Epidermal melanocyte (primary cell): ENCODE measurements around the gene IGF2BP2.
"Not testable (repeated sequence)": the region's sequence is repeated elsewhere in the genome, so short reads cannot be mapped to it uniquely, and the experiment has no call there.

Source experiments
- DNase-seq: peaks from one replicate; pipeline ENCODE4 v3.0.0; 2011; ENCODE audit warnings: low spot score; ENCODE audit not compliant: insufficient read length

IGF2BP2 gene

DNA sequence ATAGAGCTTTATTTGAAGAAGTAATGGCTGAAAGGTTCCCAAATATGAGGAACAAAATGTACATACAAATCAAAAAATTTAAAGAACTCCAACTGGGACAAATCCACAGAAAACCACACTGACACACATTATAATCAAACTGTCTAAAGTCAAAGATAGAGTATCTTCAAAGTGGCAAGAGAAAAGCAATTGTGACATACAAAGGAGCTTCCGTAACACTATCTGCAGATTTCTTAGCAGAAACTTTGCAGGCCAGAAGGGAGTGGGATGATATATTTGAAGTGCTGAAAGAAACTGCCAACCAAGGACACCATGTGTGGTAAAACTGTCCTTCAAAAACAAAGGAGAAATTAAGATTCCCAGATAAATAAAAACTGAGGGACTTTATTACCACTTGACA is 146.8 kb downstream of the IGF2BP2 start:
- DNase-seq: no peak

DNA sequence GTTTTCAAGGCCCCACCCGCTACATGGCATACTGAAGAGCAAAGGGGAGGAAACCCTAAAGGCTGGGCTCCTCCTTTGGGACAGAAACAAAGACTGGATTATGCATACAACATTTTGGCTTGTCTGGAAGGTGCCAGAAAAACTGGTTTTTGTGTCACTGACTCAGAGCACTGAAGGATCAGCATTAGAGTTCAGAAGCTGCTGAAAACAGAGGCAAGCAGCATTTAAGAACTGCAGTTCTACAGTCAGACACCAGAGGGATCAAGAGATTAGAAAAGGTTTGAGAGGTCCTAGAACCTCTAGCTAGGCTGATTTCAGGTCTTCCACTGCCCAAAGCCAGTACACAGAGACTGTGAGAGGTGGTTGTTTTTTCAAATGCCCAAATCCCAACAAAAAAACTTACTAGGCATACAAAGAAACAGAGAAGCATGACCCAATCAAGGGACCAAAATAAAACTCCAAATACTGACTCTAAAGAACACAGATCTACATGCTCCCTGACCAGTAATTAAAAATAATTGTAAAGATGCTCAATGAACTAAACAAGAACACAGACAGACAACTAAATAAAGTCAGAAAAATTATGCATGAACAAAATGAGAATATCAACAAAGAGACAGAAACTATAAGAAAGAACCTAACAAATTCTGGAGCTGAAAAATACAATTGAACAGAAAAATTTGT is 147.6 kb downstream of the IGF2BP2 start:
- DNase-seq: peak; percentile 61

DNA sequence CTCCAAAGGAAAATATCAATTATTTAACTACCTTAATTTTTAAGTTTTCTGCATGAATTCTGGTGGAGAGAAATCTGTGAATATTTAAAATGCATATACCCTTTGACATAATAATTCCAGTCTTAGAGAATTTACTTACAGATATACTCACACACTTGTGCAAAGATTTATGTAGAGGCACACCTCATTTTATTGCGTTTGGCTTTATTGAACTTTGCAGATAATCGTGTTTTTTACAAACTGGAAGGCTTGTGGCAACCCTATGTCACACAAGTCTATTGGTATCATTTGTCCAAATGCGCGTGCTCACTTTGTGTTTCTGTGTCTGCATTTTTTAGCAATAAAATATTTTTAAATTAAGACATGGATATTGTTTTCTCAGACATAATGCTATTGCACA is 157.3 kb downstream of the IGF2BP2 start:
- no peak for DNase-seq

DNA sequence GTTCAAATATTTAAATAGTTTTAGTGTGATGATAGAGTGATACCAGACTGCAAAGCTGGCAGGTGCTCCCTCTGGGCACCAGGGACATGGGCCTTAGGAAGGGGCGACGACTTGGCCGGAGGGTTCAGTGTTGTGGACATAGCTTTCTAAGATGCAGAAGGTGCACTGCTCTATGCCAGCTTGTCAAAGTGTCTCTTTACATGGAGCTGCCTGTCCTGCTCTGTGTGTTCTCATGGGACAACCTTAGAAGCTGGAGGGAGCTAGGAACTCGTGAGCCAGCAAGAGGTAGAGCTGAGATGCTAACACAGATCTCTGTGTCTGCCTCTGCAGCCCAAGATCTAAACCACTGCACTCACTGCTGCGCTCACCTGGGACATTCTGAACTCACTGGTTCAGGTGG is 160.9 kb downstream of the IGF2BP2 start:
- DNase-seq: no peak

DNA sequence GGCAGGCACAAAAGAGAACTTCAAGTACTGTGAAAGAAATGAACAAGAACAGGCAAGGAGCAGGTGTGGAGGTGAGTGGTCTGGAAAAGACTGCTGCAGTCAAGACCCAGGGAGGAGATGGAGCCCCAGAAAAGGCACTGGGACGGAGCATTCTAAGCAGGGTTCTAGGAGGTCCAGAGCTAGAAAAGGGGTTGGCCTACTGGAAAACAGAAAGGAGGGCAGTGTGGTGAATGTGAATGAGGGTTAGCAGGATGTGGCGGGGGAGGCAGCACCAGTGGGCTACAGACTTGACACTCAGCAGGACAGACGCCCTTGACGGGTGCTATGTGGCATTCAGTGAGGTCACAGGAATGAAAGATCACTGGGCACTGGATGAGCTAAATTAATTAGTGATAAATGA is 163.1 kb downstream of the IGF2BP2 start:
- DNase-seq: no peak

DNA sequence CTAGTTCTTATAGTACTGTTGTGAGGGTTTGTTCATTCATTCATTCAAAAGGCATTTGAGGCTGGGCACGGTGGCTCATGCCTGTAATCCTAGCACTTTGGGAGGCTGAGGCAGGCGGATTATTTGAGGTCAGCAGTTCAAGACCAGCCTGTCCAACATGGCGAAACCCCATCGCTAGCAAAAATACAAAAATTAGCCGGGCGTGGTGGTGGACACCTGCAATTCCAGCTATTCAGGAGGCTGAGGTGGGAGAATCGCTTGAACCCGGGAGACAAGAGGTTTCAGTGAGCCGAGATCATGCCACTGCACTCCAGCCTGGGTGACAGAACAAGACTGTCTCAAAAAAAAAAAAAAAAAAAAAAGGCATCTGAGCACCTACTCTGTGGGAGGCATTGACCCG is 163.5 kb downstream of the IGF2BP2 start:
- not testable (repeated sequence) for DNase-seq

DNA sequence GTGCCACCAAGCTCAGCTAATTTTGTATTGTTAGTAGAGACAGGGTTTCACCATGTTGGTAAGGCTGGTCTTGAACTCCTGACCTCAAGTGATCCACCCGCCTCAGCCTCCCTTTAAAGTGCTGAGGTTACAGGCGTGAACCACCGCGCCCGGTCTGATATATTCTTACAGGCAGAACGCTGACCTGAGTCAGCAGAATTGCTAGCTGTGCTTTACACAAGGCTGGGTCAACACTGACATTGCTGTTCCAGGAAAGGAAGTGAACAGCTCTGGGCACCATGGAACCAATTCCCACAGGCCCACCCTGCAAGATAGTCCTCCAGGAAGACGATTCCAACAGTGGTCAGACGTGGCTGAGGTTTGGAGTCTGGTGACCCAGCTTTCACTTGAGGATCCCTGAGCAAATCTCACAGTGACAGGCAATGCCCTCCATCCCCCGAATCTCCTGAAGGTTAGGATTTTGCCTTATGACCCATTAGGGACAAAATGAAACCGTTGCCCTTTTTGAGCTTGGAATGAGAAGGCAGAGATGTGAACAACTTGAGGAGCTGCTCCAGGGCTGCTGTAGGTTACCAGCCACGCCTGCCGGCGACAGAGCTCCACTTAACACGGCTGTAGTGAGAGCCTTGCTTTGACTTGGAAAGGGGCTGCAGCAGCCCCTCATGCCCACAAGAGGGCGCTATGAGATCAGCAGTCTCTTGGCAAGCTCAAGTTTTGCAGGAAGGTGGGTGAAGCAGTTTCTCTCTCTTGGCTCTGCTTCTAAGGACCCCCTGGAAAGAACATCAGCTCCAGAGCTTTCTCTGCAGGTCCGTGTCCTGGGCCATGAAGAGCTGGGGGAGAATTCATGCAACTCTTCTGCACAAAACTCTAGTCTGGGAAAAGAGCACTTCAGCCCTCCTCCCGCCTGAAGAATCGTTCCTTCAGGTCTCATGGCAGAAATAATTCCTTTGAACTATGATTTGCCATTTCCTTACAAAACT is 164.6 kb downstream of the IGF2BP2 start:
- peak; percentile 61 for DNase-seq

DNA sequence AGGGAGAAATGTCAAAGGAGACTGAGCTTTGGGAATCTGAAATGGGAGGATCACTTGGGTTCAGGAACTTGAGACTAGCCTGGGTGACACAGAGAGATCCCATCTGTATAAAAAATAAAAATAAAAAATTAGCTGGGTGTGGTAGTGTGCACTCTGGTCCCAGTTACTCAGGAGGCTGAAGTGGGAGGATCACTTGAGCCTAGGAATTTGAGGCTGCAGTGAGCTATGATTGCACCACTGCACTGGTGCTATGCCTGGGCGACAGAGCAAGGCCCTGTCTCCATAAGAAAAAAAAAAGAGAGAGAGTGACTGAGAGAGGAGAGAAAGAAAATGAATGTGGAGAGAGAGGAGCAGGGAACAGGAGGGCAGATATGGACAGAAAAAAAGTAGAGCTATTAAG is 165.9 kb downstream of the IGF2BP2 start:
- DNase-seq: no peak

DNA sequence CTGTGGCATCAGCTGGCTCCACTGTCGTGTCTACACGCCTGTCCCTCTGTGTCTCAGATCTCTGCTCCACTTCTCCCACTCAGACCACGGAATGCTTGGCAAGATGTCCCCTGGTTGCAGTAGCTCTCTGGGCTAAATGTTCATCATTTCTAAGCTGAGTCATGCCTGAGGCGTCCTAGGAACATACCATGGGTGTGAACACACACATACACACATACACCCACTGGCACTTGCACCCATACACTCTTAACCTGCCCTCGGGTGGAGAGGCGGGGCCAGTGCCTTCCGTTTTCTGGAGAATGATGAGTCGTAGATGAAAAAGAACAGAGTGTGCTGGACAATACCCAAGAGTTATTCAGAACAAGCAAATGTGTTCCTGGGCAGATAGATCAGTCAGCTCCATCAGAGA is 166.3 kb downstream of the IGF2BP2 start:
- peak; percentile 61 for DNase-seq

DNA sequence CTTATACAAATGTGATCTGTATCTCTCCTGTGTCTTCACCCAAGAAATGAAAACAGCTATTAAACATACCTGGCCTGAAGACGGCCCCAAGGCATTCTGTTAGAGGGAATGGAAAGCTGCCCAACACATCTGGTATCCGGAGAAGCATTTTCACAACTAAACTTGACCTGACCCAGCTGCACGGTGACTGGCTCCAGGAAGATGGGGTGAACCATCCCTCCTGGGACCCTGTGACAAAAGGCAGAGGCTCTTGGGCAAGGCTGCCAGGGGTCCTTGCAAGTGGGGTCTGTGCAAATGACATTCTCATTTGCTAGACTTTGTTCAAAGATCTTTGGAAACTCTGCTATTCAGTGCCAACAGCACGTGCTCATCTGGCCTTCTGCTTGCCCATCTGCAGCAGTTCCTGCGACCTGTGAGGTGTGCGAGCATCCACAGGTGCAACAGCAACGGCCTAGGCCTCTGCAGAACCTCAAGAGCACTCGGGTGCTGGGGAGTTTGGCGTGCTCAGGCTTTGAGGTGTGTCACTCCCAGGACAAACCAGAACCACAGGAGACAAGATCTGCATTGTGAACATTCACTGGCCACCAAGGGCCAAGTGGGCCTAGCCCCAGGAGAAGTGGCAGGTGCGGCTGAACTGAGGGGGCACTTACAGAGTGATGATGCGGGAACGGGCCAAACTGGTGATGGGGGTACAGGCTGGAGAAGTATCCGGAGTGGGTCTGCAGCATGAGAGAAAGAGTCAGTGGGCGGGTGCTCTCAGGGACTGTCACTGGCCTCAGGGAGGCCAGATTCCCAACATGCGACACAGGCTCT is 166.9 kb downstream of the IGF2BP2 start:
- DNase-seq: no peak

DNA sequence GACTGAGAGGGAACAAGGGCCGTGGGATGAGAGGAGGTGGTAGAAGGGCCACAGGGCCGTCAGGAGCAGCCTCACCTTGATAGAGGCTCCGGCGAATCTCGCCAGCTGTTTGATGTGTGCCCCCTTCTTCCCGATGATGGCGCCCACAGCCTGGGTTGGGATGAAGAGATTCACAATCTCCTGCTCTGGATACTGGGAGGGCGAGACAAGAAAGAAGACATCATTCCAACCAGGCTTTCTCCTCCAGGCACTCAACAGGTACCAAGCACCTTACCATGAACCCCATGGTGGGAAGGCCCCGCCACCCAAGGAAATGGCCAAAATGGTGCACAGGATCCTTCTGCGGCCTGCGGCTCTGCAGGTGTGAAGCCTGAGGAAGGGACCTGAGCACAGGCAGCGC is 167.6 kb downstream of the IGF2BP2 start:
- no peak for DNase-seq

DNA sequence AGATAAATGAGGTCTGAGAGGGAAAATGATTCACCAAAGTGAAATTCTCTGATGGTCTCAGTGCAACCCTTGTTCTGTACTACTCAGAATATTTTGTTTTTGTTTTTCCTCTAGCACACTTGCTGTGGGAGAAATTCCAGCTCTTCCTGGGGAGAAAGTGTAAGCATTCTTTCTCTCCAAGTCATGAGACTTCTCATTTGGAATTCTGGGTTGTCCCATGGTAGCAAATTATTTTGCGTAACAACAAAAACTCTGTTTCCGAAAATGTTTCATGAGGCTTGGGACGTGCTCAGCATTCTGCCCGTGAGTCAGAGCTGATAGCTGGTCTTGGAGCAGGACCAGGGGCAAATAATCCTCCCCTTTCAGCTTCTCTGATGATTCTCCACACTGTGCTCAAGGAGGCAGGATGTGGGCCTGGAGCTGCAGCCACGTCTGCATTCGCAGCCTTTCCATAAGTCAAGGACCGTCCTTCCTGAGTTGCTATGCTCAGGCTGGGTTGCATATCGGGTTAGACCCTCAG is 168.5 kb downstream of the IGF2BP2 start:
- peak; percentile 88 for DNase-seq

DNA sequence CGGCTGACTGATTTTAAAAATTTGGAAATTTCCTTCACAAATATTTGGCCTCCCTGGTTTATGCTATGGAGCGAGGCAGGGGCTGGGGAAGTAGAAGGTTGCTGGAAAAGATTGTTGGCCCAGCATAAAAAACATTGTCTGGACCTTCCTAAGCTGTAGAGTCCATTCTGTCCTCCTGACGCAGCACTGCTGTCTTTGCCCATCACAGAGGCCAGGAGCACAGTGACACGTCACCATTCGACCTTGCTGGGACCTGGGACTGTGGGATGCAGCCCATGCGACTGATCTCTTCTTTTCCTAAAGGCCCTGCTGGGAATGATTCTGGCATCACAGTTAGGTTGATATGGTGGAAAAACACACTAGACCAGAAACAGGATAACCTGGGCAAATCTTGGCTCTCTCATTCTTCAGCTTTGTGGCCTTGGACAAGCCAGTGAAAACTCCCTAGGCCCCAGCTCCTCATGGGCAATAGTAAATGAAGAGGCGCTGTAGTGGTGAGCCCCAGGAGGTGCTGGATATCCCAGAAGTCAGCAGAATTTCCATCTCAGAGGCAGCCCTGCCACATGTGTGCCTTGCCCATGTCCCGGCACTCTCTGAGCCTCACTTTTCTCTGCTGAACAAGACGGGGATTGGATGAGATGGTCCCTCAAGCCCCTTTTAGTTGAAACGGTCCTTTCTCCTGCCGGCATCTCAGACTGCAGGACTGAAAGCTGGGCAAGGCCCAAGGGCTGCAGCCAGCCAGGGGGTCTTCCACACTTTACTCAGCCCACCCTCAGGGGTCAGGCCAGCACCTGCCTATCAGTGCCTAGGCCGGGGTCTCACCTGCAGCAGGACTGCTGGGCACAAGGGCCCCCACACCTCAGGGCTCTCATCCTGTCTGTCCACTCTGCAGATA is 169.2 kb downstream of the IGF2BP2 start:
- DNase-seq: no peak

DNA sequence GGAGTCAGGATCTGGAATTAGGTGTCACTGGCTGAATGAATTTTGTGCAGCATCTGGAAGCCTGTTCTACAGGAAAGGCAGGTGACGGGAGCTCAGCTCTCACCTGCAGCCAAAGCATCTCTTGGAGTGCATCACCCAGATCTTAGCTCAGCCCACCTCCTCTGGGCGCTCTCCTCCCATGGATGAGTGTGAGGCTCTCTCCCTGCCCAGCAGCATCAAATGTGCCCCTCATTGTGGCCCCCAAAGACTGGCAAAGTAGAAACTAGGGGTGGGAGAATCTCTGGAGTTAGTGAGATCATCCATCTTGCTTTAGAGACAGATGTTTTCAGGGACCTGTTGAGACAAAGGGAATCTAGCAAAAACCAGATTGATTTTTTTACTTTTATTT is 170.1 kb downstream of the IGF2BP2 start:
- no peak for DNase-seq

DNA sequence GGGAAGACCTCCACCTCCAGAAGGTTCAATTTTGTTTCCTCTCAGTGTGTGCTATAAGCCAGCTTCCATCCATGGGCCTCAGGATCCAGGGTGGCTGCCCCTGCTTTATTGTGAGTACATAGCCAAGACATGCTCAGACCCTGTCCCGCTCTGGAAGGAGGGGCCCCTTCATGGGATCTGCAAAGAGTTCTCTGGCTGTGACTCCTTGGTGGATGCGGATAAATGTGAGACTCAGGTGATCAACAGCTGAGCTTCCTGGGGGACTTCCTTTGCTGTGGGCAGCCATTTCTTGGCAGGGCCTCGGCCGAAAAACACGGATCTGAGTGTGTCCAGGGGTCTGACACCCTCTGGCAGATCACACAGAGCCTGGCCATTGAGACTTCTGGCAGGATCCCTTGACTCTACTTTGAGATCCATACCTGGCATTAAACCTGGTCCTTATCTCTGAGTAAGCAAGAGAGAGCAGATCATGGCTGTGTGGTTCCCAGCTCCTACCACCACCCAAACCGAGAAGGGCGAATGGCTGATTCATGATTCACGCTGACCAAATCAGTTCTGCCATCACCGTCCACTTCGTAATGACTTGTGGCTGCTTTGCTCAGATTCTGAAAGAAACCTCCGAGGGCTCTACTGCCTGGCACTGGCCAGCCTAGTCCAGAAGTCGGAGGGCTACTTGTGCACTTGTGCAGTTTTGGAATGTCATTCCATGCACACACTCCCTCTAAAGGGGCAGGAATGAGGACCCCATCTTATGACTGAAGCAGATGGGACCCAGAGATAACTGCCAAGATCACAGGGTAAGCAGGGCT is 170.7 kb downstream of the IGF2BP2 start:
- DNase-seq: no peak

DNA sequence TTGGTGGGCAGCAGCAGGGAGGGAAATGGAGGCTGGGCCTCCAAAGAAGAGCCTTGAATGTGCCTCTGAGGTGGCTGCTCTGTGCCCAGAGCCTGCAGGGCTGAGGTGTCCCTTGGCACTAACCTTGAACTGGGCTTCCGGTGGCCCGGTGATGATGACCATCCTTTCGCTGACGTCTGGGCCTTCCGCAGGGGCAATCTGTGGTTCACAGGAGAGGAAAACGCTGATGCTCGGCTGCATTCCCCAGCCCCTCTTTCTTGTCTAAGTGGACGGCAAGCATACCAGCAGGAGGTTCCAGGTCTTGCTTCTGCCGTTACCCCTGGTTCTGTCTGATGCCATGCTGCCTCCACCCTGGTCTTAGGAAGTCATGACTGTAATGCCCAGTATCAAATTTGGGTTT is 172.9 kb downstream of the IGF2BP2 start:
- no peak for DNase-seq

DNA sequence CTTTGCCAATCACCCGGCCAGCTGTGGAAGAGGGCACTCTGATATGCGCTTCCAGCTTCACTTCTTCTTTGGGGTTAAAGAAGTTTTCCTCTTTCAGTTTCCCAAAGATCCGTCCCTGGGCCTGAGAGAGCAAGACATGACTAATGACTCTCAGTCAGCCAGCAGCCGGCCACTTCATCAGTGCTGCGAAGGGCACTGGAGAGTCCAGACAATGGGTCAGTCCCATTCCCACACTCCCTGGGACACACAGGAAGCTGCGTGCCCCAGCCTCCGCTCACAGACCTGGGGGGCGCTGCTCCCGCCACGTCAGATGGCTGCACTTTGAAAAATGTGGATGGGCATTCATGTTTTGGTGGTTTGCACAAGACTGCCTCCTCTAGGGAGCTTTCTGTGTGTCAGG is 175.4 kb downstream of the IGF2BP2 start:
- no peak for DNase-seq

DNA sequence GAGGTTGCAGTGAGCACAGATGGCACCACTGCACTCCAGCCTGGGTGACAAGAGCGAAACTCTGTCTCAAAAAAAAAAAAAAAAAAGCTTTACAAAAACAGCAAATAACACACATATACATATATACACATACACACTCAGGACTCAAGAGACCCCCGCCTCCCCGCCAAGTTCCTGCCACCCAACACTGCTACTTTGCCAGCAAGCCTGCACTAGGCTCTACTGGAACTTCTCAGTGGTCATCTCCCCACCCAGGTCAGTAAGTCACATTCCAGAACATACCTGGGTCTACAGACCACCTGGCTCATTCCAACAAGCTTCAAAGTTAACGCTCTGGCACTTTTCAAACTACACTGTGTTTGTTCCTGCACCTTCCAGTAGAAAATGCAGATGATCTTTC is 176.4 kb downstream of the IGF2BP2 start:
- no peak for DNase-seq

DNA sequence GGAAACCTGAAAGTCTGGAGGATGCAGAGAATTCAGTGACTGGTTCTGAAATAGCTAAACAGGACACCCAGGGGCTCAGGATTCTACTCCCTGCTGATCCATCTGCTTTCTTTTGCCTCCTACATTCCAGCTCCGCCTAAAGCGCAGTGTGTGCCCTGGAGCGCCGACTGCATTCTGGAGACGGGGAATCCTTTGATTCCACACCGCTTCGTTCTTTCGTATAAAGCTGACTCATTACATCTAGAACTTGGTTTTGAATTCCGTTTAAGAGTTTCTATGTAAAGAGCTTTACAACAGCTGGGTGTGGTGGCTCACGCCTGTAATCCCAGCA is 177.0 kb downstream of the IGF2BP2 start:
- DNase-seq: no peak
